Measurements from ENCODE around the gene ENO1.
A peak's percentile ranks its signal among the peaks of the same experiment; 100 is the strongest.

ENO1 gene

GRCh38 chr1:8870103-8870502, 8.4 kb downstream of the ENO1 start:
- no peak for DNase-seq

- no peak for DNase-seq
Observed at GRCh38 chr1:8867878-8868567, 10.5 kb downstream of the ENO1 start.

GRCh38 chr1:8866792-8867415, 11.6 kb downstream of the ENO1 start:
- DNase-seq: no peak

- DNase-seq: no peak
Observed at GRCh38 chr1:8866173-8866791, 12.2 kb downstream of the ENO1 start.

- DNase-seq: no peak
Observed at GRCh38 chr1:8864713-8865344, 13.7 kb downstream of the ENO1 start.

GRCh38 chr1:8863794-8864233, 14.7 kb downstream of the ENO1 start:
- no peak for DNase-seq

- DNase-seq: no peak
Observed at GRCh38 chr1:8863138-8863537, 15.3 kb downstream of the ENO1 start.

GRCh38 chr1:8862528-8862927, 16.0 kb downstream of the ENO1 start:
- DNase-seq: no peak

- DNase-seq: no peak
Observed at GRCh38 chr1:8860738-8861516, 17.6 kb downstream of the ENO1 start.

- peak; percentile 43 for DNase-seq
Observed at GRCh38 chr1:8858888-8859706, 19.4 kb downstream of the ENO1 start.

- no peak for DNase-seq
Observed at GRCh38 chr1:8858112-8858668, 20.3 kb downstream of the ENO1 start.

- no peak for DNase-seq
Observed at GRCh38 chr1:8856689-8857412, 21.6 kb downstream of the ENO1 start.

GRCh38 chr1:8854240-8854639, 24.2 kb downstream of the ENO1 start:
- no peak for DNase-seq

GRCh38 chr1:8851060-8851459, 27.4 kb downstream of the ENO1 start:
- no peak for DNase-seq

- DNase-seq: peak; percentile 81
Observed at GRCh38 chr1:8848663-8849386, 29.7 kb downstream of the ENO1 start.

GRCh38 chr1:8847990-8848389, 30.5 kb downstream of the ENO1 start:
- DNase-seq: no peak

- no peak for DNase-seq
Observed at GRCh38 chr1:8846263-8846662, 32.2 kb downstream of the ENO1 start.

GRCh38 chr1:8845104-8846097, 33.1 kb downstream of the ENO1 start:
- no peak for DNase-seq

- DNase-seq: peak; percentile 97
Observed at GRCh38 chr1:8844501-8845006, 33.9 kb downstream of the ENO1 start.
